GM12875 (cell line): Measurements from ENCODE around the gene SLC38A11.

Source experiments
- H3K4me3 ChIP-seq: one replicate; pipeline ENCODE4 v1.5.1; 2011; ENCODE audit warnings: low read depth, low read length, control low read depth
- CTCF ChIP-seq: IDR thresholded peaks from 2 replicates; pipeline ENCODE4 v1.5.1; 2011; ENCODE audit warnings: low read depth, mild to moderate bottlenecking, control low read depth, inconsistent platforms, low read length, moderate library complexity, borderline replicate concordance; ENCODE audit not compliant: insufficient read depth

Gene SLC38A11

GRCh38 chr2:164852086-164852485, 103.2 kb downstream of the SLC38A11 start:
- no peak overlapping the region for H3K4me3 ChIP-seq
- no peak for TF ChIP-seq CTCF

GRCh38 chr2:164850235-164850634, 105.1 kb downstream of the SLC38A11 start:
- no peak for TF ChIP-seq CTCF
- no peak overlapping the region for H3K4me3 ChIP-seq

GRCh38 chr2:164849506-164849905, 105.8 kb downstream of the SLC38A11 start:
- no peak for TF ChIP-seq CTCF
- H3K4me3 ChIP-seq: no peak overlapping the region

GRCh38 chr2:164847981-164848741, 107.2 kb downstream of the SLC38A11 start:
- no peak overlapping the region for H3K4me3 ChIP-seq
- no peak for TF ChIP-seq CTCF

- TF ChIP-seq CTCF: no peak
- no peak overlapping the region for H3K4me3 ChIP-seq
These were observed 108.0 kb downstream of the SLC38A11 start for GRCh38 chr2:164847291-164847690.

GRCh38 chr2:164846276-164846675, 109.0 kb downstream of the SLC38A11 start:
- no peak overlapping the region for H3K4me3 ChIP-seq
- TF ChIP-seq CTCF: no peak
